Neural crest cell (in vitro differentiated cells): ENCODE measurements around the gene CXCL11. TPM values are rescaled to one million over a fixed set of nuclear protein-coding genes. Genes with fewer than 3 reads are reported as not detected.

ENCODE experiments used
- DNase-seq: peaks from one replicate; pipeline ENCODE4 v3.0.0; 2021; ENCODE audit warnings: low read depth, mixed read lengths, low spot score
- H3K27ac Mint-ChIP-seq: one replicate; pipeline ENCODE4 v1.8.0; 2021; ENCODE audit warnings: mild to moderate bottlenecking, mixed read lengths; ENCODE audit not compliant: unreplicated experiment
- H3K27me3 Mint-ChIP-seq: 2 replicates; pipeline ENCODE4 v1.8.0; 2021; ENCODE audit warnings: low read depth, mild to moderate bottlenecking, mixed read lengths
- H3K36me3 Mint-ChIP-seq: 2 replicates; pipeline ENCODE4 v1.8.0; 2021; ENCODE audit warnings: low read depth, mild to moderate bottlenecking, mixed read lengths
- H3K4me1 Mint-ChIP-seq: 2 replicates; pipeline ENCODE4 v1.8.0; 2021; ENCODE audit warnings: mixed read lengths
- H3K4me3 Mint-ChIP-seq: one replicate; pipeline ENCODE4 v1.8.0; 2021; ENCODE audit warnings: mild to moderate bottlenecking, mixed read lengths
- H3K9me3 Mint-ChIP-seq: 2 replicates; pipeline ENCODE4 v1.8.0; 2021; ENCODE audit warnings: mixed read lengths
- total RNA-seq: library from RNA; stranded (reverse); gene quantifications from 2 replicates; pipeline ENCODE4 v1.2.1, GENCODE V29; 2021
- TF ChIP-seq, protein P1 (sequence below): fragments of 200-600 bp; sonication (generic); conservative IDR thresholded peaks from 2 replicates; pipeline ENCODE4 v1.5.0; 2021; ENCODE audit warnings: antibody characterized with exemption, mild to moderate bottlenecking

The CXCL11 gene
- total RNA-seq, 1 donor from 2014 or later = not detected

- peak overlapping the region; percentile 98 for H3K4me3 Mint-ChIP-seq
- H3K36me3 Mint-ChIP-seq = peaks cover 7% of the 10 kb centered on the region
- no peaks in the 10 kb centered on the region for H3K9me3 Mint-ChIP-seq
- H3K27me3 Mint-ChIP-seq = peaks cover 21% of the 10 kb centered on the region
- TF ChIP-seq, protein P1, sequence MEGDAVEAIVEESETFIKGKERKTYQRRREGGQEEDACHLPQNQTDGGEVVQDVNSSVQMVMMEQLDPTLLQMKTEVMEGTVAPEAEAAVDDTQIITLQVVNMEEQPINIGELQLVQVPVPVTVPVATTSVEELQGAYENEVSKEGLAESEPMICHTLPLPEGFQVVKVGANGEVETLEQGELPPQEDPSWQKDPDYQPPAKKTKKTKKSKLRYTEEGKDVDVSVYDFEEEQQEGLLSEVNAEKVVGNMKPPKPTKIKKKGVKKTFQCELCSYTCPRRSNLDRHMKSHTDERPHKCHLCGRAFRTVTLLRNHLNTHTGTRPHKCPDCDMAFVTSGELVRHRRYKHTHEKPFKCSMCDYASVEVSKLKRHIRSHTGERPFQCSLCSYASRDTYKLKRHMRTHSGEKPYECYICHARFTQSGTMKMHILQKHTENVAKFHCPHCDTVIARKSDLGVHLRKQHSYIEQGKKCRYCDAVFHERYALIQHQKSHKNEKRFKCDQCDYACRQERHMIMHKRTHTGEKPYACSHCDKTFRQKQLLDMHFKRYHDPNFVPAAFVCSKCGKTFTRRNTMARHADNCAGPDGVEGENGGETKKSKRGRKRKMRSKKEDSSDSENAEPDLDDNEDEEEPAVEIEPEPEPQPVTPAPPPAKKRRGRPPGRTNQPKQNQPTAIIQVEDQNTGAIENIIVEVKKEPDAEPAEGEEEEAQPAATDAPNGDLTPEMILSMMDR = no peak
- no peak for DNase-seq
- H3K27ac Mint-ChIP-seq = peak overlapping the region; percentile 15
- H3K4me1 Mint-ChIP-seq = peaks cover 27% of the 10 kb centered on the region
Observed at GRCh38 chr4:75989846-75990528, 45.9 kb downstream of the CXCL11 start.

- H3K4me1 Mint-ChIP-seq = peaks cover 21% of the 10 kb centered on the region
- DNase-seq = no peak
- no peaks in the 10 kb centered on the region for H3K9me3 Mint-ChIP-seq
- no peaks in the 10 kb centered on the region for H3K27me3 Mint-ChIP-seq
- peaks cover 19% of the 10 kb centered on the region for H3K36me3 Mint-ChIP-seq
- no peak overlapping the region for H3K4me3 Mint-ChIP-seq
- TF ChIP-seq, protein P1 = no peak
- H3K27ac Mint-ChIP-seq = no peak overlapping the region
Observed at GRCh38 chr4:75985116-75985515, 50.8 kb downstream of the CXCL11 start.

Other genes starting within 250 kb of the CXCL11 start
- gene PPEF2, start 133.6 kb downstream of the CXCL11 start, total RNA-seq = 0.09 TPM in 1 of 2 replicates, not detected in the other
- 3.3 and 3.5 TPM in 2 replicates for gene NAAA, start 95.1 kb downstream of the CXCL11 start, total RNA-seq
- 52.1 and 55.8 TPM in 2 replicates for gene SDAD1, start 45.1 kb downstream of the CXCL11 start, total RNA-seq
- not detected in 2 replicates for gene CXCL9, start 28.6 kb downstream of the CXCL11 start, total RNA-seq
- not detected in 2 replicates for gene CXCL10, start 12.6 kb downstream of the CXCL11 start, total RNA-seq
- not detected in 2 replicates for gene ART3, start 38.6 kb upstream of the CXCL11 start, total RNA-seq
- 67.0 and 73.3 TPM in 2 replicates for gene NUP54, start 112.3 kb upstream of the CXCL11 start, total RNA-seq
- 60.0 and 60.8 TPM in 2 replicates for gene SCARB2, start 177.8 kb upstream of the CXCL11 start, total RNA-seq
- gene FAM47E, start 215.7 kb upstream of the CXCL11 start, total RNA-seq = 1.4 and 1.6 TPM in 2 replicates